Loucy (cell line): ENCODE results near the gene CALHM4.

Source experiments
- EZH2phosphoT487 ChIP-seq: fragments of 200-600 bp; IDR thresholded peaks from 2 replicates; pipeline ENCODE4 v1.6.1; 2018; ENCODE audit warnings: antibody characterized with exemption, mild to moderate bottlenecking, moderate library complexity, borderline replicate concordance
- TF ChIP-seq, protein P1 (sequence below): fragments of 200-600 bp; sonication (generic); conservative IDR thresholded peaks from 2 replicates; pipeline ENCODE4 v1.5.1; 2014; ENCODE audit warnings: mild to moderate bottlenecking, antibody characterized with exemption, low read length

DNA sequence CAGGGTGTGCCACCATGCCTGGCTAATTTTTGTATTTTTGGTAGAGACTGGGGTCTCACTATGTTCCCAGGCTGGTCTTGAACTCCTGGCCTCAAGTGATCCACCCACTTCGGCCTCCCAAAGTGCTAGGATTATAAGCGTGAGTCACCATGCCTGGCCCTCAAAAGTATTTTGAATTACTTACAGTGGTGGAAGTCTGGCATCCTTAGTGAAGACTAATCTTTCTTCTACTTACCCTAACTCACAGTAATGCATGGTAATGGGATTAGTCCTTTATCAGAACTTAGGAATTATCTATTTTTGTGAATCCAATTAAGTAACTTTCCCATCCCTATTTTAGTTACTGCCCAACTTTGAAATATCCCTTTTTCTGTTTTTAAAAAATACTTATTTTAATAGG, 21.7 kb downstream of the CALHM4 start:
- TF ChIP-seq, protein P1, sequence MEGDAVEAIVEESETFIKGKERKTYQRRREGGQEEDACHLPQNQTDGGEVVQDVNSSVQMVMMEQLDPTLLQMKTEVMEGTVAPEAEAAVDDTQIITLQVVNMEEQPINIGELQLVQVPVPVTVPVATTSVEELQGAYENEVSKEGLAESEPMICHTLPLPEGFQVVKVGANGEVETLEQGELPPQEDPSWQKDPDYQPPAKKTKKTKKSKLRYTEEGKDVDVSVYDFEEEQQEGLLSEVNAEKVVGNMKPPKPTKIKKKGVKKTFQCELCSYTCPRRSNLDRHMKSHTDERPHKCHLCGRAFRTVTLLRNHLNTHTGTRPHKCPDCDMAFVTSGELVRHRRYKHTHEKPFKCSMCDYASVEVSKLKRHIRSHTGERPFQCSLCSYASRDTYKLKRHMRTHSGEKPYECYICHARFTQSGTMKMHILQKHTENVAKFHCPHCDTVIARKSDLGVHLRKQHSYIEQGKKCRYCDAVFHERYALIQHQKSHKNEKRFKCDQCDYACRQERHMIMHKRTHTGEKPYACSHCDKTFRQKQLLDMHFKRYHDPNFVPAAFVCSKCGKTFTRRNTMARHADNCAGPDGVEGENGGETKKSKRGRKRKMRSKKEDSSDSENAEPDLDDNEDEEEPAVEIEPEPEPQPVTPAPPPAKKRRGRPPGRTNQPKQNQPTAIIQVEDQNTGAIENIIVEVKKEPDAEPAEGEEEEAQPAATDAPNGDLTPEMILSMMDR: no peak
- TF ChIP-seq EZH2phosphoT487: no peak
